OCI-LY1 (cell line): ENCODE data around the gene VCAN.

Source experiments
- EZH2 ChIP-seq: fragments of 200-600 bp; sonication (generic), shearing (Covaris generic); IDR thresholded peaks from 2 replicates; pipeline ENCODE4 v1.8.0; 2017; ENCODE audit warnings: borderline replicate concordance, mixed run types, mild to moderate bottlenecking, antibody characterized with exemption, low read length, moderate library complexity, mixed read lengths
- TF ChIP-seq, protein P1 (sequence below): fragments of 200-600 bp; sonication (generic), shearing (Covaris generic); IDR thresholded peaks from 2 replicates; pipeline ENCODE4 v1.5.1; 2017; ENCODE audit warnings: mild to moderate bottlenecking, antibody characterized with exemption, low read length, moderate library complexity, mixed read lengths

DNA sequence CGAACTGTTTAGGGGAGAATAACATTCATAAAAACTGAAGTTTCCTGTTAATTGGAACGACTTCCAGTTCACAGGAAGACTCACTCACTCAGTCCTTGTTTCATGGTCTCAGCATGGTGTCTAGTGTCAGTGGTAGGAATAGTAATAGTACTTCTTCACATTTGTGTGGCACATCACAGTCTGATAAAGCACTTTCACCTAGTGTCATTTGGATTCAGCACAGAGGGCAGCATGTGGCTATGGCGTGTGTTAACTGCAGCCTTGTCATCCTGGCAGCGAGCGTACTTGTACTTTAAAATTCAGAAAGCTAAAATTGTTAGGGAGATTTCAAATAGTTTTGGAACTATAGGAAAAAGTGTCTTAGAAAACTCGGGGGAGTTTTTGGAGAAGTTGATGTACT is 72.4 kb downstream of the VCAN start:
- TF ChIP-seq, protein P1, sequence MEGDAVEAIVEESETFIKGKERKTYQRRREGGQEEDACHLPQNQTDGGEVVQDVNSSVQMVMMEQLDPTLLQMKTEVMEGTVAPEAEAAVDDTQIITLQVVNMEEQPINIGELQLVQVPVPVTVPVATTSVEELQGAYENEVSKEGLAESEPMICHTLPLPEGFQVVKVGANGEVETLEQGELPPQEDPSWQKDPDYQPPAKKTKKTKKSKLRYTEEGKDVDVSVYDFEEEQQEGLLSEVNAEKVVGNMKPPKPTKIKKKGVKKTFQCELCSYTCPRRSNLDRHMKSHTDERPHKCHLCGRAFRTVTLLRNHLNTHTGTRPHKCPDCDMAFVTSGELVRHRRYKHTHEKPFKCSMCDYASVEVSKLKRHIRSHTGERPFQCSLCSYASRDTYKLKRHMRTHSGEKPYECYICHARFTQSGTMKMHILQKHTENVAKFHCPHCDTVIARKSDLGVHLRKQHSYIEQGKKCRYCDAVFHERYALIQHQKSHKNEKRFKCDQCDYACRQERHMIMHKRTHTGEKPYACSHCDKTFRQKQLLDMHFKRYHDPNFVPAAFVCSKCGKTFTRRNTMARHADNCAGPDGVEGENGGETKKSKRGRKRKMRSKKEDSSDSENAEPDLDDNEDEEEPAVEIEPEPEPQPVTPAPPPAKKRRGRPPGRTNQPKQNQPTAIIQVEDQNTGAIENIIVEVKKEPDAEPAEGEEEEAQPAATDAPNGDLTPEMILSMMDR: no peak
- TF ChIP-seq EZH2: no peak
